Omental fat pad (tissue), 4 donors: ENCODE measurements around the gene SLC13A1. TPM values are rescaled to one million over a fixed set of nuclear protein-coding genes. Genes with fewer than 3 reads are reported as not detected.

Experiments used
- ATAC-seq: fragments of 150-250 bp; one replicate; pipeline ENCODE4 v1.9.1; 2016; ENCODE audit warnings: mild to moderate bottlenecking, moderate library complexity; ENCODE audit not compliant: low FRiP score
- DNase-seq: peaks from one replicate; pipeline ENCODE4 v3.0.0-alpha.2; 2019; ENCODE audit warnings: low spot score
- total RNA-seq, 4 donors: library from RNA; depleted of rRNA; stranded (reverse); fragments of >200 nt; gene quantifications; one replicate each; pipeline ENCODE4 v1.1.0, GENCODE V29; 2016
- TF ChIP-seq, protein P1 (sequence below), 3 donors: fragments of 450-650 bp; IDR thresholded peaks; one replicate each; pipeline ENCODE4 v1.5.1; 2016 to 2017; ENCODE audit warnings: antibody characterized with exemption in 3 of 3, mild to moderate bottlenecking in 3 of 3, moderate library complexity in 2 of 3

The SLC13A1 gene
- total RNA-seq, 4 donors from 2014 or later = not detected

DNA sequence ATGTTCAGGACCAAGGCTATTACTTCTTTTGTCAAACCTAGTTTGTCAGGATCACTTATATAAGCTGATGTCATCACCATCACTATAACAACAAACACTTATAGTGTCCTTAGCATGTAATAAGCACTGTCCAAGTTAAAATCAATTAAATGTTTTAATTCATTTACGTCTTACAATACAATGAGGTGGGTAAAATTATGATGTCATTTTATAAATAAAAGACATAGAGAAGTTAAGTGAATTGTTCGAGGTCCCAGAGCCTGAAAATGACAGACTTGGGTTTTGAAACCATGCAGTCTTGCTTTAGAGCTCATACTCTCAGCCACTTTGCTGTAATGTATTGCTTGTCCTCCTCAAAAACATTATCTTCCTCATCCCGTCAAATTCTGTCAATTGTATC, 48.3 kb downstream of the SLC13A1 start:
- DNase-seq (no peak), ATAC-seq (no peak)
- TF ChIP-seq, protein P1, sequence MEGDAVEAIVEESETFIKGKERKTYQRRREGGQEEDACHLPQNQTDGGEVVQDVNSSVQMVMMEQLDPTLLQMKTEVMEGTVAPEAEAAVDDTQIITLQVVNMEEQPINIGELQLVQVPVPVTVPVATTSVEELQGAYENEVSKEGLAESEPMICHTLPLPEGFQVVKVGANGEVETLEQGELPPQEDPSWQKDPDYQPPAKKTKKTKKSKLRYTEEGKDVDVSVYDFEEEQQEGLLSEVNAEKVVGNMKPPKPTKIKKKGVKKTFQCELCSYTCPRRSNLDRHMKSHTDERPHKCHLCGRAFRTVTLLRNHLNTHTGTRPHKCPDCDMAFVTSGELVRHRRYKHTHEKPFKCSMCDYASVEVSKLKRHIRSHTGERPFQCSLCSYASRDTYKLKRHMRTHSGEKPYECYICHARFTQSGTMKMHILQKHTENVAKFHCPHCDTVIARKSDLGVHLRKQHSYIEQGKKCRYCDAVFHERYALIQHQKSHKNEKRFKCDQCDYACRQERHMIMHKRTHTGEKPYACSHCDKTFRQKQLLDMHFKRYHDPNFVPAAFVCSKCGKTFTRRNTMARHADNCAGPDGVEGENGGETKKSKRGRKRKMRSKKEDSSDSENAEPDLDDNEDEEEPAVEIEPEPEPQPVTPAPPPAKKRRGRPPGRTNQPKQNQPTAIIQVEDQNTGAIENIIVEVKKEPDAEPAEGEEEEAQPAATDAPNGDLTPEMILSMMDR (IDR thresholded peaks at IDR 0.05) = no peak

DNA sequence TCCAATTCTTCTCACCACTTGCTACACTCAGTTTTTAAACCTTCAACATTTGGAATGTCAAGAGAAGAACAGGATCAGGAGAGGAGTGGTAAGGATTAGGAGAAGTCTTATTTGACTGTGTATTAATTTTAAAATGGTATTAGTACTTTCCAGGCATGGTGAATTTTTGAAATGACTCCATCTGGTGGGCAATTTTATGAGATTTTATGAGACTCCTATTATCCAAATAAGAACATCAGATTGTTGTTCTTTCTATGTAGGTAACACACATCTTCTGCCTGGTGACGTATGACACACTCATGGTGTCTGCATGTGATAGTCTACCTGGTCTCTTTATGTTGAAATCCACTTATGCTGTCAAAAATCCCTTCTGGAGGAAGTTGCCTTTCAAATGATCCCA, 51.0 kb downstream of the SLC13A1 start:
- DNase-seq = no peak
- no peak for ATAC-seq
- TF ChIP-seq, protein P1 (IDR thresholded peaks at IDR 0.05) = no peak

DNA sequence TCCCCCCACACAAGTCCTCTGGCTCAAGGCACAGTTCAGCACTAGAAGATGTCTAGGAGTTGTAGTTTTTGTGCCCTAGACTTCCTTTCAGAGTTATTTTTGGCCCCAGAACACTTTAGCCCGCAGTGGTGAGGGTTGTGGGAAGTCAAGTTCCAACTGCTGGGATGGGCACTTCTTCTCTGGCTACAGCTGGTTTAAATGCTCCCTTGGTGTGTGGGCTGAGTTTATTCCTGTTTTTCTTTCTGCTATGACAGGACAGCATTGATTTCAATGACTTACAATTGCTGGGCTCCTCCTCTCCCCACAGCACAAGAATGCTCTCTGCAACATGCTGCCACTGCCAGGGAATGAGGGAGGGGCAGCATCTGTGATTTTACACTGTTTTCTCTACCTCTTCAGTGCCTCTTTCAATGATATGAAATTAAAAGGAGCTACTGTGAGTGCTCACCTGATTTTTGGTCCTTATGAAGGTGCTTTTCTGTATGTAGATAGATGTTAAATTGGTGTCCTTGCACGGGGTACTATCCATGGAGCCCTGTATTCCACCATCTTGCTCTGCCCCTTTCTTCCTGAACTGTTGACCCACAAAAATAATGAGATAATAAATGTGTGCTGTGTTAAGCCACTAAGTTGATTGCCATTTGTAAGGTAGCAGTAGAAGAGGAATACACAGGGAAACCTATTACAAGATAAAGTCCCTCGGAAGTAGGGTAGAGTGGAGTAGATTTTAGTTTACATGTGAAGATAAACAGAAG, 56.3 kb downstream of the SLC13A1 start:
- DNase-seq (no peak), ATAC-seq (no peak)
- TF ChIP-seq, protein P1 (IDR thresholded peaks at IDR 0.05) = no peak

DNA sequence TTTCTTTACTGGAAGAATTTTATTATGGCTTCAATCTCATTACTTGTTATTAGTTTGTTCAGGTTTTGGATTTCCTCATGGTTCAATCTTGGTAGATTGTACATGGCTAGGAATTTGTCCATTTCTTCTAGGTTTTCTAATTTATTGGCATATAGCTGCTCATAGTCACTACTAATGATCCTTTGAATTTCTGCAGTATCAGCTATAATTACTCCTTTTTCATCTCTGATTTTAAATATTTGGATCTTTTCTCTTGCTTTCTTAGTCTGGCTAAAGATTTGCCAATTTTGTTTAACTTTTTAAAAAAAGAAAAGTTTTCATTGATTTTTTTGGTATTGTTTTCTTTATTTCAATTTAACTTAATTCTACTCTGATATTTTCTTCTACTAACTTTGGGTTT, 59.2 kb downstream of the SLC13A1 start:
- TF ChIP-seq, protein P1 (IDR thresholded peaks at IDR 0.05) = no peak
- DNase-seq = no peak
- no peak for ATAC-seq

DNA sequence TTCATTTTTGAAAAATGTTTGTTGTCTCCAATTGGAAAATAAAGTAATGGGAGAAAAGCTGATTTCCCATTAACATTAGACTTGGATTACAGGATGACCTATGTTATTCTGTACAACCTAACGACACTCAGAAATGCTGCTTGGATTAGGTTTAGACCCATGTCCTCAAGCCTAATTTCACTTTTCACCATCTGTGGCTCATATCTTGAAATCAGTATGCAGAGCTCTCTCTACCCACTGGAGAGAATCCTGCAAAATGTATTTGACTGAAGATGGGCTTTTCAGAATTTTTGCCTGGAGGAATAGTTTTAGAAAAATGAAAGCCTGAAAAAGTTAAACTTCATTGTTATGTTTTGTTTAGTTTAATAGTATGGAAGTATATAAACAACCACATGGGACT, 63.8 kb downstream of the SLC13A1 start:
- DNase-seq (no peak), ATAC-seq (no peak)
- TF ChIP-seq, protein P1 (IDR thresholded peaks at IDR 0.05) = no peak

DNA sequence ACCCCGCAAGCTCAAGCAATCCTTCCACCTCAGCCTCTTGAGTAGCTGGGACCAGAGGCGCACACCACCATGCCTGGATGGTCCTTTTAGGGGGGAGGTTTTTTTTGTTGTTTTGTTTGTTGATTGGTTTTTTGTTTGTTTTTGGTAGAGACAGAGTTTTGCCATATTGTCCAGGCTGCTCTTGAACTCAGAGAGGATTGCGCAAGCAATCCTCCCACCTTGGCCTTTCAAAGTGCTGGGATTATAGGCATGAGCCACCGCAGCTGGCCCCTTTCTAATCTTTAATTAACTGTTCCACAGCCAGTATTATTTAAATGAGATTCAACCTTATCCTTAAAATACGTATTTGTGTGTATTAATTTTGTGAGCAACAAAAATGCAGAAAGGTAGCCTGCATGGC, 65.8 kb downstream of the SLC13A1 start:
- ATAC-seq (no peak), DNase-seq (no peak)
- TF ChIP-seq, protein P1 (IDR thresholded peaks at IDR 0.05) = no peak

DNA sequence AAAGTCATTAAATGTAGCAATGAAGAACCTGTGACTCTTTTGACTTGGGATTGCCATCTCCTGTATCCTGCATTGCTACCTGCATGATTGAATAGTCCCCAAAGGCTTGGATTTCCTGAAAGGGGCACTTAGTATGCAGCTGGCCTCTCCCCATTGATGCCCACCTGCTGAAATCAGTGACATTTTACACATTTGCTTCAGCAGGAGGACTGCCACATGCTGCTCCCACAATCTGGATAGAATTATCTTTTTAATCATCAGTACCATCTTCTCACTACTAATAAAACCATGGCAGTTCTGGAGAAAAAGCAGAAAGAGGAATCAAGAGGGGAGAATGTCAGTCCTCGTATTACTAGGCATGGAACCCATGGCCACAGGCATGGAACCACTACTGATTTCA, 67.8 kb downstream of the SLC13A1 start:
- TF ChIP-seq, protein P1 (IDR thresholded peaks at IDR 0.05) = no peak
- DNase-seq (no peak), ATAC-seq (no peak)
